Measurements from ENCODE around the gene DCAKD. TPM values are rescaled to one million over a fixed set of nuclear protein-coding genes. Genes with fewer than 3 reads are reported as not detected.
A peak's percentile ranks its signal among the peaks of the same experiment; 100 is the strongest.

DCAKD gene
- total RNA-seq, 1 donor from 2014 or later, result 31.4 TPM

GRCh38 chr17:45061606-45062205 is 10.3 kb upstream of the DCAKD start:
- H3K4me2 ChIP-seq, result peak overlapping the region; percentile 79
- TF ChIP-seq EZH2phosphoT487 (IDR thresholded peaks at IDR 0.05), result no peak
- no peak for TF ChIP-seq EZH2 (IDR thresholded peaks at IDR 0.05)
- TF ChIP-seq CTCF (IDR thresholded peaks at IDR 0.05), result no peak
- no peaks in the 10 kb centered on the region for H3K9me3 ChIP-seq (ENCODE audit: low read depth)
- H3K4me3 ChIP-seq, result peak overlapping the region; percentile 89
- peak overlapping the region; percentile 95 for H2AFZ ChIP-seq (replicated peaks)
- H3K36me3 Mint-ChIP-seq, result peaks cover 3% of the 10 kb centered on the region
- H3K9me3 Mint-ChIP-seq, result no peaks in the 10 kb centered on the region
- no peaks in the 10 kb centered on the region for H3K27me3 ChIP-seq
- peaks cover 20% of the 10 kb centered on the region for H3K4me1 Mint-ChIP-seq
- H3K27ac ChIP-seq, result no peak overlapping the region
- DNase-seq (ENCODE audit: low spot score), result no peak
- H3K27ac Mint-ChIP-seq, result peak overlapping the region; percentile 100
- H4K20me1 ChIP-seq (ENCODE audit: low read depth), result peaks cover 23% of the 10 kb centered on the region
- H3F3A ChIP-seq (ENCODE audit: low read depth), result peaks cover 4% of the 10 kb centered on the region
- H3K4me3 Mint-ChIP-seq, result peak overlapping the region; percentile 100
- peaks cover 8% of the 10 kb centered on the region for H3K4me1 ChIP-seq
- H3K27me3 Mint-ChIP-seq (ENCODE audit: insufficient read depth, low read depth), result peaks cover 6% of the 10 kb centered on the region
- H3K36me3 ChIP-seq, result no peaks in the 10 kb centered on the region
- peaks cover 67% of the 10 kb centered on the region for H3K79me2 ChIP-seq (ENCODE audit: low read depth)
- H3K9ac ChIP-seq, result peak overlapping the region; percentile 94

GRCh38 chr17:45060797-45061605 is 9.6 kb upstream of the DCAKD start, which contains the start of gene NMT1:
Gene NMT1 (plus strand): TSS chr17:45061317. CDS start chr17:45061330, 13 bp downstream.
- peak within 1 kb of the TSS; percentile 100 for H3K4me3 Mint-ChIP-seq
- Histone ChIP-seq H3K27me3 (no peaks in the 10 kb centered on the region), H4K20me1 (ENCODE audit: low read depth) (peaks cover 19% of the 10 kb centered on the region), H2AFZ (replicated peaks) (peak within 1 kb of the TSS; percentile 95), H3K4me3 (peak within 1 kb of the TSS; percentile 89), H3F3A (ENCODE audit: low read depth) (peaks cover 4% of the 10 kb centered on the region), H3K9ac (peak within 1 kb of the TSS; percentile 94), H3K4me2 (peak within 1 kb of the TSS; percentile 89), H3K79me2 (ENCODE audit: low read depth) (peaks cover 60% of the 10 kb centered on the region), H3K27ac (peak within 1 kb of the TSS; percentile 68), H3K36me3 (no peaks in the 10 kb centered on the region), H3K4me1 (peaks cover 8% of the 10 kb centered on the region), H3K9me3 (ENCODE audit: low read depth) (no peaks in the 10 kb centered on the region)
- H3K9me3 Mint-ChIP-seq, result no peaks in the 10 kb centered on the region
- TF ChIP-seq EZH2 (IDR thresholded peaks at IDR 0.05) (no peak), CTCF (IDR thresholded peaks at IDR 0.05) (no peak), EZH2phosphoT487 (IDR thresholded peaks at IDR 0.05) (no peak)
- H3K27me3 Mint-ChIP-seq (ENCODE audit: insufficient read depth, low read depth), result peaks cover 6% of the 10 kb centered on the region
- H3K36me3 Mint-ChIP-seq, result peaks cover 3% of the 10 kb centered on the region
- peaks cover 20% of the 10 kb centered on the region for H3K4me1 Mint-ChIP-seq
- peak; percentile 100 for DNase-seq (ENCODE audit: low spot score)
- H3K27ac Mint-ChIP-seq, result peak within 1 kb of the TSS; percentile 100

GRCh38 chr17:45060382-45060796 is 9.0 kb upstream of the DCAKD start:
- Histone ChIP-seq H2AFZ (replicated peaks) (peak overlapping the region; percentile 84), H3K27ac (no peak overlapping the region)

More at GRCh38 chr17:45060382-45060796, 9.0 kb upstream of the DCAKD start:
- Histone ChIP-seq H3K4me3 (peak overlapping the region; percentile 89), H3K36me3 (no peaks in the 10 kb centered on the region), H3F3A (ENCODE audit: low read depth) (peaks cover 4% of the 10 kb centered on the region), H3K27me3 (no peaks in the 10 kb centered on the region), H4K20me1 (ENCODE audit: low read depth) (peaks cover 14% of the 10 kb centered on the region), H3K4me2 (peak overlapping the region; percentile 89), H3K9me3 (ENCODE audit: low read depth) (no peaks in the 10 kb centered on the region), H3K79me2 (ENCODE audit: low read depth) (peaks cover 54% of the 10 kb centered on the region), H3K9ac (peak overlapping the region; percentile 58), H3K4me1 (peaks cover 8% of the 10 kb centered on the region)
- Mint-ChIP-seq H3K27me3 (ENCODE audit: insufficient read depth, low read depth) (peaks cover 6% of the 10 kb centered on the region), H3K9me3 (no peaks in the 10 kb centered on the region), H3K4me1 (peaks cover 20% of the 10 kb centered on the region), H3K27ac (peak overlapping the region; percentile 31), H3K4me3 (peak overlapping the region; percentile 100), H3K36me3 (peaks cover 3% of the 10 kb centered on the region)
- no peak for DNase-seq (ENCODE audit: low spot score)
- TF ChIP-seq CTCF (IDR thresholded peaks at IDR 0.05) (no peak), EZH2phosphoT487 (IDR thresholded peaks at IDR 0.05) (no peak), EZH2 (IDR thresholded peaks at IDR 0.05) (no peak)
